Ishikawa (cell line): Measurements from ENCODE around the gene EMSY.

ENCODE experiments used
- CEBPB ChIP-seq: IDR thresholded peaks from 2 replicates; pipeline ENCODE4 v1.6.1; 2012
- CREB1 ChIP-seq: IDR thresholded peaks from 2 replicates; pipeline ENCODE4 v1.6.1; 2012; ENCODE audit warnings: low read depth
- EGR1 ChIP-seq: IDR thresholded peaks from 2 replicates; pipeline ENCODE4 v1.6.1; 2012
- EP300 ChIP-seq: IDR thresholded peaks from 2 replicates; pipeline ENCODE4 v1.6.1; 2012; ENCODE audit warnings: borderline replicate concordance
- FOXM1 ChIP-seq: IDR thresholded peaks from 2 replicates; pipeline ENCODE4 v1.6.1; 2012; ENCODE audit warnings: low read depth, borderline replicate concordance
- MAX ChIP-seq: IDR thresholded peaks from 2 replicates; pipeline ENCODE4 v1.6.1; 2012
- NFIC ChIP-seq: IDR thresholded peaks from 2 replicates; pipeline ENCODE4 v1.6.1; 2012
- RAD21 ChIP-seq: IDR thresholded peaks from 2 replicates; pipeline ENCODE4 v1.6.1; 2012; ENCODE audit warnings: low read depth
- REST ChIP-seq: IDR thresholded peaks from 2 replicates; pipeline ENCODE4 v1.6.1; 2012; ENCODE audit warnings: low read depth, mild to moderate bottlenecking
- TAF1 ChIP-seq: IDR thresholded peaks from 2 replicates; pipeline ENCODE4 v1.6.1; 2012; ENCODE audit warnings: low read depth, mild to moderate bottlenecking
- TCF12 ChIP-seq: IDR thresholded peaks from 2 replicates; pipeline ENCODE4 v1.6.1; 2012; ENCODE audit warnings: low read depth
- TEAD4 ChIP-seq: IDR thresholded peaks from 2 replicates; pipeline ENCODE4 v1.6.1; 2012
- USF1 ChIP-seq: IDR thresholded peaks from 2 replicates; pipeline ENCODE4 v1.6.1; 2012
- YY1 ChIP-seq: IDR thresholded peaks from 2 replicates; pipeline ENCODE4 v1.6.1; 2012; ENCODE audit warnings: low read depth
- ZBTB7A ChIP-seq: IDR thresholded peaks from 2 replicates; pipeline ENCODE4 v1.6.1; 2012; ENCODE audit warnings: low read depth

The EMSY gene

GRCh38 chr11:76560219-76560618 is 115.4 kb downstream of the EMSY start:
- TF ChIP-seq CEBPB, result no peak
- no peak for TF ChIP-seq TCF12

- no peak for TF ChIP-seq TEAD4
- TF ChIP-seq RAD21, result no peak
- no peak for TF ChIP-seq ZBTB7A
- no peak for TF ChIP-seq TCF12
- TF ChIP-seq NFIC, result no peak
- no peak for TF ChIP-seq FOXM1
- TF ChIP-seq YY1, result no peak
- no peak for TF ChIP-seq USF1
- TF ChIP-seq EGR1, result no peak
- no peak for TF ChIP-seq EP300
- no peak for TF ChIP-seq CEBPB
- TF ChIP-seq MAX, result no peak
Measured at GRCh38 chr11:76561245-76561644, 116.4 kb downstream of the EMSY start.

GRCh38 chr11:76562541-76562940 is 117.7 kb downstream of the EMSY start:
- no peak for TF ChIP-seq MAX
- TF ChIP-seq RAD21, result no peak
- TF ChIP-seq FOXM1, result no peak
- no peak for TF ChIP-seq REST
- TF ChIP-seq TCF12, result no peak
- TF ChIP-seq TAF1, result no peak
- no peak for TF ChIP-seq EGR1
- no peak for TF ChIP-seq ZBTB7A
- TF ChIP-seq CREB1, result no peak
- TF ChIP-seq YY1, result no peak
- no peak for TF ChIP-seq NFIC

GRCh38 chr11:76564364-76564763 is 119.5 kb downstream of the EMSY start:
- TF ChIP-seq TAF1 (no peak), RAD21 (peak; percentile 65), CREB1 (no peak), NFIC (no peak)

- TF ChIP-seq CEBPB (no peak), REST (no peak), EP300 (no peak), RAD21 (no peak), EGR1 (no peak), FOXM1 (no peak), CREB1 (no peak)
Measured at GRCh38 chr11:76566811-76567210, 122.0 kb downstream of the EMSY start.

GRCh38 chr11:76567261-76567660 is 122.4 kb downstream of the EMSY start:
- TF ChIP-seq TAF1 (no peak), YY1 (no peak), EGR1 (no peak), ZBTB7A (no peak), NFIC (no peak), CREB1 (no peak), CEBPB (no peak), TEAD4 (no peak), MAX (no peak)

- TF ChIP-seq NFIC (no peak), EGR1 (no peak), RAD21 (no peak), USF1 (no peak), CREB1 (no peak), TAF1 (no peak), TCF12 (no peak), MAX (no peak), ZBTB7A (no peak), YY1 (no peak), TEAD4 (no peak), REST (no peak), EP300 (no peak)
Measured at GRCh38 chr11:76568139-76568538, 123.3 kb downstream of the EMSY start.
